ENCODE data around the gene NOC2L. TPM values are rescaled to one million over a fixed set of nuclear protein-coding genes. Genes with fewer than 3 reads are reported as not detected.

The NOC2L gene
- total RNA-seq, 2 donors from 2014 or later: 45.2 to 51.7 TPM

- H3K9me3 ChIP-seq (ENCODE audit: control insufficient read depth, low read length, poor library complexity, severe bottlenecking): no peaks in the 10 kb centered on the region
- Mint-ChIP-seq H3K36me3 (ENCODE audit: low read depth) (no peaks in the 10 kb centered on the region), H3K27ac (no peak overlapping the region), H3K4me1 (peaks cover 7% of the 10 kb centered on the region), H3K27me3 (peaks cover 27% of the 10 kb centered on the region), H3K4me3 (no peak overlapping the region)
- DNase-seq: no peak
- no peak for ATAC-seq
These were observed 23.9 kb downstream of the NOC2L start for GRCh38 chr1:934991-935750.

GRCh38 chr1:933603-933940, 25.5 kb downstream of the NOC2L start:
- Mint-ChIP-seq H3K4me3 (no peak overlapping the region), H3K27me3 (peaks cover 29% of the 10 kb centered on the region)
- ATAC-seq: no peak

GRCh38 chr1:932776-933602, 26.1 kb downstream of the NOC2L start:
- no peaks in the 10 kb centered on the region for H3K36me3 Mint-ChIP-seq (ENCODE audit: low read depth)
- peaks cover 25% of the 10 kb centered on the region for H3K27me3 Mint-ChIP-seq
- no peak overlapping the region for H3K27ac Mint-ChIP-seq
- H3K4me1 Mint-ChIP-seq: peaks cover 7% of the 10 kb centered on the region
- H3K9me3 ChIP-seq (ENCODE audit: control insufficient read depth, low read length, poor library complexity, severe bottlenecking): no peaks in the 10 kb centered on the region
- ATAC-seq (no peak), DNase-seq (no peak)
- H3K4me3 Mint-ChIP-seq: no peak overlapping the region

More at GRCh38 chr1:933603-933940, 25.5 kb downstream of the NOC2L start:
- Mint-ChIP-seq H3K4me1 (peaks cover 7% of the 10 kb centered on the region), H3K27ac (no peak overlapping the region), H3K36me3 (ENCODE audit: low read depth) (no peaks in the 10 kb centered on the region)
- H3K9me3 ChIP-seq (ENCODE audit: control insufficient read depth, low read length, poor library complexity, severe bottlenecking): no peaks in the 10 kb centered on the region
- no peak for DNase-seq

GRCh38 chr1:932173-932510, 26.9 kb downstream of the NOC2L start:
- H3K4me1 Mint-ChIP-seq: peaks cover 7% of the 10 kb centered on the region
- H3K9me3 ChIP-seq (ENCODE audit: control insufficient read depth, low read length, poor library complexity, severe bottlenecking): no peaks in the 10 kb centered on the region
- no peaks in the 10 kb centered on the region for H3K36me3 Mint-ChIP-seq (ENCODE audit: low read depth)
- no peak for ATAC-seq
- H3K27ac Mint-ChIP-seq: no peak overlapping the region
- DNase-seq: no peak
- H3K27me3 Mint-ChIP-seq: peaks cover 30% of the 10 kb centered on the region
- no peak overlapping the region for H3K4me3 Mint-ChIP-seq

GRCh38 chr1:931380-932172, 27.5 kb downstream of the NOC2L start:
- no peaks in the 10 kb centered on the region for H3K36me3 Mint-ChIP-seq (ENCODE audit: low read depth)
- DNase-seq (no peak), ATAC-seq (no peak)
- no peaks in the 10 kb centered on the region for H3K9me3 ChIP-seq (ENCODE audit: control insufficient read depth, low read length, poor library complexity, severe bottlenecking)
- peaks cover 35% of the 10 kb centered on the region for H3K27me3 Mint-ChIP-seq
- H3K27ac Mint-ChIP-seq: no peak overlapping the region
- peaks cover 7% of the 10 kb centered on the region for H3K4me1 Mint-ChIP-seq
- no peak overlapping the region for H3K4me3 Mint-ChIP-seq

GRCh38 chr1:930633-931138, 28.4 kb downstream of the NOC2L start:
- H3K27me3 Mint-ChIP-seq: peaks cover 44% of the 10 kb centered on the region
- no peak for ATAC-seq

GRCh38 chr1:929712-930632, 29.1 kb downstream of the NOC2L start:
- no peak for DNase-seq
- Mint-ChIP-seq H3K4me3 (no peak overlapping the region), H3K36me3 (ENCODE audit: low read depth) (no peaks in the 10 kb centered on the region), H3K4me1 (peaks cover 7% of the 10 kb centered on the region), H3K27ac (no peak overlapping the region), H3K27me3 (peaks cover 37% of the 10 kb centered on the region)
- no peak for ATAC-seq
- no peaks in the 10 kb centered on the region for H3K9me3 ChIP-seq (ENCODE audit: control insufficient read depth, low read length, poor library complexity, severe bottlenecking)

More at GRCh38 chr1:930633-931138, 28.4 kb downstream of the NOC2L start:
- Mint-ChIP-seq H3K27ac (no peak overlapping the region), H3K4me3 (no peak overlapping the region), H3K4me1 (peaks cover 7% of the 10 kb centered on the region), H3K36me3 (ENCODE audit: low read depth) (no peaks in the 10 kb centered on the region)
- no peak for DNase-seq
- H3K9me3 ChIP-seq (ENCODE audit: control insufficient read depth, low read length, poor library complexity, severe bottlenecking): no peaks in the 10 kb centered on the region

- Mint-ChIP-seq H3K27me3 (peaks cover 35% of the 10 kb centered on the region), H3K36me3 (ENCODE audit: low read depth) (no peaks in the 10 kb centered on the region), H3K4me3 (no peak overlapping the region), H3K4me1 (peaks cover 5% of the 10 kb centered on the region), H3K27ac (no peak overlapping the region)
- ATAC-seq (no peak), DNase-seq (no peak)
- no peaks in the 10 kb centered on the region for H3K9me3 ChIP-seq (ENCODE audit: control insufficient read depth, low read length, poor library complexity, severe bottlenecking)
These were observed 30.0 kb downstream of the NOC2L start for GRCh38 chr1:928825-929661.

GRCh38 chr1:927748-928147, 31.3 kb downstream of the NOC2L start:
- H3K9me3 ChIP-seq (ENCODE audit: control insufficient read depth, low read length, poor library complexity, severe bottlenecking): no peaks in the 10 kb centered on the region
- Mint-ChIP-seq H3K36me3 (ENCODE audit: low read depth) (no peaks in the 10 kb centered on the region), H3K4me1 (peaks cover 9% of the 10 kb centered on the region), H3K27me3 (peaks cover 35% of the 10 kb centered on the region), H3K27ac (no peak overlapping the region), H3K4me3 (no peak overlapping the region)
- ATAC-seq (no peak), DNase-seq (no peak)

GRCh38 chr1:927234-927633, 31.8 kb downstream of the NOC2L start:
- no peak for DNase-seq
- no peak overlapping the region for H3K4me3 Mint-ChIP-seq
- peaks cover 9% of the 10 kb centered on the region for H3K4me1 Mint-ChIP-seq
- H3K27me3 Mint-ChIP-seq: peaks cover 38% of the 10 kb centered on the region
- no peak for ATAC-seq
- H3K9me3 ChIP-seq (ENCODE audit: control insufficient read depth, low read length, poor library complexity, severe bottlenecking): no peaks in the 10 kb centered on the region
- no peak overlapping the region for H3K27ac Mint-ChIP-seq
- no peaks in the 10 kb centered on the region for H3K36me3 Mint-ChIP-seq (ENCODE audit: low read depth)

GRCh38 chr1:925561-926421, 33.3 kb downstream of the NOC2L start:
- DNase-seq: no peak
- H3K27me3 Mint-ChIP-seq: peaks cover 47% of the 10 kb centered on the region
- no peaks in the 10 kb centered on the region for H3K9me3 ChIP-seq (ENCODE audit: control insufficient read depth, low read length, poor library complexity, severe bottlenecking)
- ATAC-seq: no peak
- no peaks in the 10 kb centered on the region for H3K36me3 Mint-ChIP-seq (ENCODE audit: low read depth)
- H3K4me1 Mint-ChIP-seq: peaks cover 10% of the 10 kb centered on the region
- H3K4me3 Mint-ChIP-seq: peak overlapping the region; percentile 68
- no peak overlapping the region for H3K27ac Mint-ChIP-seq

Data from T-helper 17 cell (primary cell).